GM18867 (cell line): Measurements from ENCODE around the gene DOCK4.
"Not testable (repeated sequence)": the region's sequence is repeated elsewhere in the genome, so short reads cannot be mapped to it uniquely, and the experiment has no call there.

Experiments
- ATAC-seq: cut with Tn5 transposase; IDR thresholded peaks from one replicate; pipeline ENCODE4 v1.9.1; 2021; ENCODE audit warnings: mild to moderate bottlenecking, moderate library complexity; ENCODE audit not compliant: unreplicated experiment

Gene DOCK4

GRCh38 chr7:112206238-112206990 lies at the start of gene DOCK4, which contains the start of gene ZNF277:
TSS of gene DOCK4 (minus strand) at chr7:112206399. CDS start at chr7:112206138, 261 bp downstream.
TSS of gene ZNF277 (plus strand) at chr7:112206695. CDS start at chr7:112206717, 22 bp downstream.
- ATAC-seq, result peak; percentile 95

- no peak for ATAC-seq
Observed at GRCh38 chr7:112255388-112255720, 49.2 kb upstream of the DOCK4 start.

- no peak for ATAC-seq
Observed at GRCh38 chr7:112254709-112255387, 48.6 kb upstream of the DOCK4 start.

- no peak for ATAC-seq
Observed at GRCh38 chr7:112254156-112254555, 48.0 kb upstream of the DOCK4 start.

- no peak for ATAC-seq
Observed at GRCh38 chr7:112252691-112253090, 46.5 kb upstream of the DOCK4 start.

- ATAC-seq, result no peak
Observed at GRCh38 chr7:112252141-112252540, 45.9 kb upstream of the DOCK4 start.

GRCh38 chr7:112249967-112250366 lies 43.8 kb upstream of the DOCK4 start:
- ATAC-seq, result not testable (repeated sequence)

GRCh38 chr7:112248598-112248997 lies 42.4 kb upstream of the DOCK4 start:
- ATAC-seq, result no peak

GRCh38 chr7:112238852-112239610 lies 32.8 kb upstream of the DOCK4 start:
- ATAC-seq, result no peak

GRCh38 chr7:112238330-112238729 lies 32.1 kb upstream of the DOCK4 start:
- ATAC-seq, result no peak

- ATAC-seq, result no peak
Observed at GRCh38 chr7:112236597-112236996, 30.4 kb upstream of the DOCK4 start.

- ATAC-seq, result no peak
Observed at GRCh38 chr7:112234147-112234546, 27.9 kb upstream of the DOCK4 start.

GRCh38 chr7:112233048-112233697 lies 27.0 kb upstream of the DOCK4 start:
- ATAC-seq, result no peak

- no peak for ATAC-seq
Observed at GRCh38 chr7:112232212-112232978, 26.2 kb upstream of the DOCK4 start.

- no peak for ATAC-seq
Observed at GRCh38 chr7:112228632-112229031, 22.4 kb upstream of the DOCK4 start.

- no peak for ATAC-seq
Observed at GRCh38 chr7:112226701-112227276, 20.6 kb upstream of the DOCK4 start.

GRCh38 chr7:112225006-112225405 lies 18.8 kb upstream of the DOCK4 start:
- no peak for ATAC-seq

GRCh38 chr7:112224186-112224585 lies 18.0 kb upstream of the DOCK4 start:
- no peak for ATAC-seq

GRCh38 chr7:112223310-112223709 lies 17.1 kb upstream of the DOCK4 start:
- no peak for ATAC-seq

- ATAC-seq, result no peak
Observed at GRCh38 chr7:112220877-112221434, 14.8 kb upstream of the DOCK4 start.
